ENCODE data around the gene DIAPH2. TPM values are rescaled to one million over a fixed set of nuclear protein-coding genes. Genes with fewer than 3 reads are reported as not detected.

DIAPH2 gene
- total RNA-seq, 4 donors from 2014 or later, result 41.8 to 64.5 (median 54.5) TPM

GRCh38 chrX:97326456-97326855 is 641.8 kb downstream of the DIAPH2 start:
- 84% methylated on average over 2 of the region's 2 CpGs for WGBS
- Histone ChIP-seq H3K27me3 (no peaks in the 10 kb centered on the region), H3K27ac (replicated peaks in 1 of 4) (no peak overlapping the region), H3K9me3 (no peaks in the 10 kb centered on the region), H3K4me3 (no peak overlapping the region), H3K36me3 (no peaks in the 10 kb centered on the region), H3K4me1 (no peaks in the 10 kb centered on the region)
- TF ChIP-seq EP300 (IDR thresholded peaks at IDR 0.05) (no peak), POLR2A (IDR thresholded peaks at IDR 0.05; ENCODE audit: low read depth) (no peak), POLR2AphosphoS5 (IDR thresholded peaks at IDR 0.05) (no peak)
- TF ChIP-seq, protein P1, sequence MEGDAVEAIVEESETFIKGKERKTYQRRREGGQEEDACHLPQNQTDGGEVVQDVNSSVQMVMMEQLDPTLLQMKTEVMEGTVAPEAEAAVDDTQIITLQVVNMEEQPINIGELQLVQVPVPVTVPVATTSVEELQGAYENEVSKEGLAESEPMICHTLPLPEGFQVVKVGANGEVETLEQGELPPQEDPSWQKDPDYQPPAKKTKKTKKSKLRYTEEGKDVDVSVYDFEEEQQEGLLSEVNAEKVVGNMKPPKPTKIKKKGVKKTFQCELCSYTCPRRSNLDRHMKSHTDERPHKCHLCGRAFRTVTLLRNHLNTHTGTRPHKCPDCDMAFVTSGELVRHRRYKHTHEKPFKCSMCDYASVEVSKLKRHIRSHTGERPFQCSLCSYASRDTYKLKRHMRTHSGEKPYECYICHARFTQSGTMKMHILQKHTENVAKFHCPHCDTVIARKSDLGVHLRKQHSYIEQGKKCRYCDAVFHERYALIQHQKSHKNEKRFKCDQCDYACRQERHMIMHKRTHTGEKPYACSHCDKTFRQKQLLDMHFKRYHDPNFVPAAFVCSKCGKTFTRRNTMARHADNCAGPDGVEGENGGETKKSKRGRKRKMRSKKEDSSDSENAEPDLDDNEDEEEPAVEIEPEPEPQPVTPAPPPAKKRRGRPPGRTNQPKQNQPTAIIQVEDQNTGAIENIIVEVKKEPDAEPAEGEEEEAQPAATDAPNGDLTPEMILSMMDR (IDR thresholded peaks at IDR 0.05), result no peak
- no peak for DNase-seq (ENCODE audit: extremely low spot score)
- intact Hi-C loops (cut with DNase I), result no loop called here

DNA sequence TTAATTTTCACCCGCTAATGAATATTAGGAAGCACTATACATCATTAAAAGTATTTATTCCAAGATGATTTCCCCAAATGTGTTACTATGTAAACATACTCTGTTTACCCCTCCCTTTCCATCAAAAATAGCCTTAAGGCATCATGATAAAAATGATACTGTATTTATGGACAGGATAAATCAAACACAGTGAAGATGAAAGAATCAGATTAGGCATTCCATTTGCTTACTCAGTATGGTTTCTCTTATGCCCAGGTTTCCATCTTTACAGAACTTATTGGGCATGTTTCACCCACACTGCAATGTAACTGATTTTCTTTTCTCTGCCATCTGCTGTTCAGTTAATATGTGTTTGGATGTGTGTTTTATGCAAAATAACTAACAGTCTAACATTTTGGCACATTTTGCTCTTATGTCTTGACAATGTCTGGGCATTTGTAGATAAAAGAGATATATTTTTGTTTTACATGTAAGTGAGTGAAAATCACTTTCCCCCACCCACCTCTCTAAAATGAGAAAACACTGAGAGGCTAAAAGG is 644.3 kb downstream of the DIAPH2 start:
- TF ChIP-seq POLR2A (IDR thresholded peaks at IDR 0.05; ENCODE audit: low read depth), result no peak
- TF ChIP-seq POLR2AphosphoS5 (IDR thresholded peaks at IDR 0.05), result no peak
- TF ChIP-seq EP300 (IDR thresholded peaks at IDR 0.05), result no peak
- TF ChIP-seq, protein P1 (IDR thresholded peaks at IDR 0.05), result no peak
- DNase-seq (ENCODE audit: extremely low spot score), result no peak
- Histone ChIP-seq H3K9me3 (no peaks in the 10 kb centered on the region), H3K4me3 (no peak overlapping the region), H3K27me3 (no peaks in the 10 kb centered on the region), H3K36me3 (no peaks in the 10 kb centered on the region), H3K27ac (replicated peaks in 1 of 4) (no peak overlapping the region), H3K4me1 (no peaks in the 10 kb centered on the region)
- intact Hi-C loops (cut with DNase I), result no loop called here
- 94% methylated on average over 1 of the region's 1 CpG for WGBS

- Histone ChIP-seq H3K4me1 (no peaks in the 10 kb centered on the region), H3K4me3 (no peak overlapping the region), H3K27me3 (no peaks in the 10 kb centered on the region), H3K27ac (replicated peaks in 1 of 4) (no peak overlapping the region), H3K9me3 (no peaks in the 10 kb centered on the region), H3K36me3 (no peaks in the 10 kb centered on the region)
- TF ChIP-seq POLR2AphosphoS5 (IDR thresholded peaks at IDR 0.05), result no peak
- TF ChIP-seq EP300 (IDR thresholded peaks at IDR 0.05), result no peak
- no peak for TF ChIP-seq POLR2A (IDR thresholded peaks at IDR 0.05; ENCODE audit: low read depth)
- TF ChIP-seq, protein P1 (IDR thresholded peaks at IDR 0.05), result no peak
- DNase-seq (ENCODE audit: extremely low spot score), result no peak
- intact Hi-C loops (cut with DNase I), result no loop called here
- WGBS, result 88% methylated on average over 1 of the region's 1 CpG
These were observed 645.5 kb downstream of the DIAPH2 start for GRCh38 chrX:97330151-97330550.

DNA sequence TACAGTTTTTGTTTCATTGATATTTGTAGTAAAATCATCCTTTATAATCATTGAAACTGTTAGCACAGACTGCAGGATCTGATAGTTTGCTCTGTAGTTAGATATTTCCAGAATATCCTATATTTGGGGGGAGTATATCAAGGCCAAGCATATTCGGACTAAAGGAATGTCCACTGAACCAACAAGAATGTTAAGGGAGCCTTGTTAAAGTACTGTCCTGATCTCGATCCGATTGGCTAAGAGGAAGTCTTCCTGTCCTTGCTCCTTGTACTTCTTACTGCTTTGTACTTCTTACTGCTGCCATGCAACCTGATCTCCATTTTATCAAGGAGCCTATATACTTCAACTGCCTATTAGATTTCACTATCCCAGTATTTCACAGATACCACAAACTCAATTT is 648.3 kb downstream of the DIAPH2 start:
- Histone ChIP-seq H3K36me3 (no peaks in the 10 kb centered on the region), H3K4me3 (no peak overlapping the region), H3K4me1 (no peaks in the 10 kb centered on the region), H3K27me3 (no peaks in the 10 kb centered on the region), H3K27ac (replicated peaks in 1 of 4) (no peak overlapping the region), H3K9me3 (no peaks in the 10 kb centered on the region)
- 91% methylated on average over 3 of the region's 3 CpGs for WGBS
- DNase-seq (ENCODE audit: extremely low spot score), result no peak
- intact Hi-C loops (cut with DNase I), result no loop called here
- no peak for TF ChIP-seq POLR2AphosphoS5 (IDR thresholded peaks at IDR 0.05)

DNA sequence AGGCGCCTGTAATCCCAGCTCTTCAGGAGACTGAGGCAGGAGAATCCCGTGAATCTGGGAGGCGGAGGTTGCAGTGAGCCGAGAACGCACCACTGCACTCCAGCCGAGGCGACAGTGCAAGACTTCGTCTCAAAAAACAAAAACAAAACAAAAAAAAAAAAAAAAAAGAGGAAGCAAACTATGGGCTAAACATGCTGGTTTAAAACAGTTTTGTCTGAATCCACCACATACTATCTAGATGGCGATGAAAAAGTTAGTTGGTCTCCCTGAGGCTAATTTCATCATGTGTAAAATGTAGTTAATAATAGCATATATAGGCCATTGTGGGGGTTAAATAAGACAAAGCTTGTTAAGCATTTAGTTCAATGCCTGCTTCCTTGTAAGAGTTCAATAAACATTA is 650.2 kb downstream of the DIAPH2 start:
- Histone ChIP-seq H3K36me3 (no peaks in the 10 kb centered on the region), H3K4me3 (no peak overlapping the region), H3K9me3 (no peaks in the 10 kb centered on the region), H3K4me1 (no peaks in the 10 kb centered on the region), H3K27me3 (no peaks in the 10 kb centered on the region), H3K27ac (replicated peaks in 1 of 4) (no peak overlapping the region)
- intact Hi-C loops (cut with DNase I), result no loop called here
- 82% methylated on average over 9 of the region's 9 CpGs for WGBS
- DNase-seq (ENCODE audit: extremely low spot score), result no peak
- TF ChIP-seq POLR2A (IDR thresholded peaks at IDR 0.05; ENCODE audit: low read depth), result no peak
- TF ChIP-seq POLR2AphosphoS5 (IDR thresholded peaks at IDR 0.05), result no peak
- TF ChIP-seq, protein P1 (IDR thresholded peaks at IDR 0.05), result no peak
- TF ChIP-seq EP300 (IDR thresholded peaks at IDR 0.05), result no peak

Measured in esophagus muscularis mucosa (tissue), 4 donors.